Measurements from ENCODE around the gene AOPEP.

AOPEP gene

DNA sequence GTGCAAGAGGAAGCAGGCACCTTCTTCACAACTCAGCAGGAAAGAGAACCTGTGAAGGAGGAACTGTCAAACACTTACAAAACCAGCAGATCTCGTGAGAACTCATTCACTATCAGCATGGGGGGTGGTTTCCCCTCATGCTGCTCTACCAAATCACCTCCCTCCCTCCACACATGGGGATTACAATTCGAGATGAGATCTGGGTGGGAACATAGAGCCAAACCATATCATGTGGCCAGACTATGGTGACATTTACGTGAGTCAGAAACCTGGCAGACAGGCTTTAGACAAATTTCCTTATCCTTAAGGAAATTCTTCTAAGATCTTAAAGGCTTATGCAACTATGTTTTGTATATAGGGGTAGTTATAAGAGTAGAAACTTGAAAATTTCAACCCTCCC, 8.7 kb upstream of the AOPEP start:
- Histone ChIP-seq H3K9me3 (ENCODE audit: insufficient read depth, low read length) (peaks cover 3% of the 10 kb centered on the region; the same call in 1 of the 2 replicates), H3K4me2 (ENCODE audit: low read length) (no peak overlapping the region), H2AFZ (ENCODE audit: low read depth, low read length) (no peak overlapping the region), H3K27me3 (ENCODE audit: low read depth, low read length) (peaks cover 13% of the 10 kb centered on the region), H3K4me1 (ENCODE audit: low read length) (no peaks in the 10 kb centered on the region), H3K9ac (ENCODE audit: low read length) (no peak overlapping the region), H3K36me3 (replicated peaks; ENCODE audit: low read depth, low read length) (no peaks in the 10 kb centered on the region), H3K27ac (ENCODE audit: low read length) (no peak overlapping the region), H4K20me1 (ENCODE audit: insufficient read depth, low read length) (no peaks in the 10 kb centered on the region), H3K4me3 (ENCODE audit: low read length) (no peak overlapping the region), H3K79me2 (ENCODE audit: low read length) (no peaks in the 10 kb centered on the region)
- TF ChIP-seq, protein P1, sequence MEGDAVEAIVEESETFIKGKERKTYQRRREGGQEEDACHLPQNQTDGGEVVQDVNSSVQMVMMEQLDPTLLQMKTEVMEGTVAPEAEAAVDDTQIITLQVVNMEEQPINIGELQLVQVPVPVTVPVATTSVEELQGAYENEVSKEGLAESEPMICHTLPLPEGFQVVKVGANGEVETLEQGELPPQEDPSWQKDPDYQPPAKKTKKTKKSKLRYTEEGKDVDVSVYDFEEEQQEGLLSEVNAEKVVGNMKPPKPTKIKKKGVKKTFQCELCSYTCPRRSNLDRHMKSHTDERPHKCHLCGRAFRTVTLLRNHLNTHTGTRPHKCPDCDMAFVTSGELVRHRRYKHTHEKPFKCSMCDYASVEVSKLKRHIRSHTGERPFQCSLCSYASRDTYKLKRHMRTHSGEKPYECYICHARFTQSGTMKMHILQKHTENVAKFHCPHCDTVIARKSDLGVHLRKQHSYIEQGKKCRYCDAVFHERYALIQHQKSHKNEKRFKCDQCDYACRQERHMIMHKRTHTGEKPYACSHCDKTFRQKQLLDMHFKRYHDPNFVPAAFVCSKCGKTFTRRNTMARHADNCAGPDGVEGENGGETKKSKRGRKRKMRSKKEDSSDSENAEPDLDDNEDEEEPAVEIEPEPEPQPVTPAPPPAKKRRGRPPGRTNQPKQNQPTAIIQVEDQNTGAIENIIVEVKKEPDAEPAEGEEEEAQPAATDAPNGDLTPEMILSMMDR (IDR thresholded peaks at IDR 0.05; ENCODE audit: low read depth, low read length) = no peak
- no peak for TF ChIP-seq EZH2phosphoT487 (IDR thresholded peaks at IDR 0.05; ENCODE audit: low read depth)

DNA sequence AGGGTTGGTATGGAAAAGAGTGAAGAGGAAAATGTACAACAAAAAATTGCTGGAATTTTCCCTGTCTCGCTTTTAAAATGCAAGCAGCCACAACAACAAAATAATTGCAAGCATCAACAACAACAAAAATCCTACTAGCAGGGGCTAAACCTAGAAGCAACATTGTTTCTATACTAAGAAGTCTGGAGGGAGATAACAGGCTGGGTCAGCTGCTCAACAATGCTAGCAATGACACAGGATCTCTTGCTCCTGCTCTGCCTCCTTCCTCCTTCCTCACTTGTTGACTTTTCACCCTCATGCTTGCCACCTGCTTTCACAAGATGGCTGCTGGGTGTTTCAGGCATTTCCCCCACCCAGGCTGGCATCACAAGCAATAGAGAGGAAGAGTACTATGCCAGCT, 7.6 kb upstream of the AOPEP start:
- Histone ChIP-seq H3K79me2 (ENCODE audit: low read length) (no peaks in the 10 kb centered on the region), H4K20me1 (ENCODE audit: insufficient read depth, low read length) (no peaks in the 10 kb centered on the region), H3K4me2 (ENCODE audit: low read length) (no peak overlapping the region), H3K27me3 (ENCODE audit: low read depth, low read length) (peaks cover 3% of the 10 kb centered on the region; the same call in 1 of the 2 replicates), H2AFZ (ENCODE audit: low read depth, low read length) (no peak overlapping the region), H3K4me1 (ENCODE audit: low read length) (no peaks in the 10 kb centered on the region), H3K36me3 (replicated peaks; ENCODE audit: low read depth, low read length) (no peaks in the 10 kb centered on the region), H3K9ac (ENCODE audit: low read length) (no peak overlapping the region), H3K9me3 (ENCODE audit: insufficient read depth, low read length) (peaks cover 3% of the 10 kb centered on the region; the same call in 1 of the 2 replicates), H3K4me3 (ENCODE audit: low read length) (no peak overlapping the region), H3K27ac (ENCODE audit: low read length) (no peak overlapping the region)
- TF ChIP-seq, protein P1 (IDR thresholded peaks at IDR 0.05; ENCODE audit: low read depth, low read length) = no peak
- no peak for TF ChIP-seq EZH2phosphoT487 (IDR thresholded peaks at IDR 0.05; ENCODE audit: low read depth)

DNA sequence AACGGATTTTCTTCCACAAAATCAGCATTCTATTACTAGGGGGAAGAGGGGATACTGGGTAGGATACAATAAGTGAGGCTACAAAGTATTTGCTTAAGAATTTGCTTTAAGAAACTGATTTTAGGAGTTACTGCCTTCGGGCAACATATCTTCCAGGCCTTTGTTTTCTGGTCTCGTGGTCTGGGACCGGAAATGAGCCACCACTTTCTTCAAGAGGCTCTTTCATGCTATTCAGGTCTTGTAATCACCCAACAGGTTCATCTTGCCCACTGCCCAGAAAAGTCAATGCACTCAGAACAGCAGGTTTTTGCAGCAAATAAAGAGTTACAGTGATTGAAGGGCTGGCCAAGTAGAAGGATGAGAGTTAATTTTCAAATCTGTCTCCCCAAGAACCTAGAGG, 6.6 kb upstream of the AOPEP start:
- Histone ChIP-seq H3K4me1 (ENCODE audit: low read length) (no peaks in the 10 kb centered on the region), H2AFZ (ENCODE audit: low read depth, low read length) (no peak overlapping the region), H3K79me2 (ENCODE audit: low read length) (no peaks in the 10 kb centered on the region), H3K27me3 (ENCODE audit: low read depth, low read length) (no peaks in the 10 kb centered on the region), H4K20me1 (ENCODE audit: insufficient read depth, low read length) (no peaks in the 10 kb centered on the region), H3K4me3 (ENCODE audit: low read length) (no peak overlapping the region), H3K36me3 (replicated peaks; ENCODE audit: low read depth, low read length) (no peaks in the 10 kb centered on the region), H3K27ac (ENCODE audit: low read length) (no peak overlapping the region), H3K9me3 (ENCODE audit: insufficient read depth, low read length) (peaks cover 3% of the 10 kb centered on the region; the same call in 1 of the 2 replicates), H3K9ac (ENCODE audit: low read length) (no peak overlapping the region), H3K4me2 (ENCODE audit: low read length) (no peak overlapping the region)
- TF ChIP-seq, protein P1 (IDR thresholded peaks at IDR 0.05; ENCODE audit: low read depth, low read length) = no peak
- no peak for TF ChIP-seq EZH2phosphoT487 (IDR thresholded peaks at IDR 0.05; ENCODE audit: low read depth)

DNA sequence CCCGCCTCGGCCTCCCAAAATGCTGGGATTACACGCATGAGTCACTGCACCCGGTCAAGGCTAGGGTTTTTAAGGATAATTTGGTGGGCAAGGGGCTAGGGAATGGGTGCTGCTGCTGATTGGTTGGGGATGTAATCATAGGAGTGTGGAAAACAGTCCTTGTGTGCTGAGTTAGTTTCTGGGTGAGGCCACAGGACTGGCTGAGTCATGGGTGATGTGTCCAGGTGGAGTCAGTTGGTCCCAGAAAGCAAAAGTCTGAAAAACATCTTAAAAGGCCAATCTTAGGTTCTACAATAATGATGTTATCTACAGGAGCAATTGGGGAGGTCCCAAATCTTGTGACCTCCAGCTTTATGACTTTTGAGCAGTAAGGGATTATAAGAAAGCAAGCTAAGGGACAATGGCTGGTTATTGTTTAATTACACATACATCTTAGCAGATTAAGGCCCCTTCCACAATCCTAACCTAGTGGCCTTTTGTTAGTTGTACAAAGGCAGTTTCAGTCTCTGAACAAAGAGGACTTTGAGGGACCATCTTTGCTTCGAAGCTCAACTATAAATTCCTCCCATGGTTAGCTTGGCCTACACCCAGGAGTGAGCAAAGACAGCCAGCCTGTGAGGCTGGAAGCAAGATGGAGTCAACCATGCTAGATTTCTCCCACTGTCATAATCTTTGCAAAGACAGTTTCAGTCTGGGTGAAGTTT, 5.5 kb upstream of the AOPEP start:
- H3K4me3 ChIP-seq (ENCODE audit: low read length) = no peak overlapping the region
- no peaks in the 10 kb centered on the region for H3K79me2 ChIP-seq (ENCODE audit: low read length)
- H3K4me2 ChIP-seq (ENCODE audit: low read length) = no peak overlapping the region
- H2AFZ ChIP-seq (ENCODE audit: low read depth, low read length) = no peak overlapping the region; the same call in 1 of the 2 replicates
- H3K9me3 ChIP-seq (ENCODE audit: insufficient read depth, low read length) = peaks cover 3% of the 10 kb centered on the region; the same call in 1 of the 2 replicates
- H3K9ac ChIP-seq (ENCODE audit: low read length) = no peak overlapping the region
- H4K20me1 ChIP-seq (ENCODE audit: insufficient read depth, low read length) = no peaks in the 10 kb centered on the region
- H3K4me1 ChIP-seq (ENCODE audit: low read length) = 0 out of 2 replicates have a peak, but pooled peaks cover 2% of the 10 kb centered on the region
- TF ChIP-seq, protein P1 (IDR thresholded peaks at IDR 0.05; ENCODE audit: low read depth, low read length) = no peak
- TF ChIP-seq EZH2phosphoT487 (IDR thresholded peaks at IDR 0.05; ENCODE audit: low read depth) = no peak
- no peak overlapping the region for H3K27ac ChIP-seq (ENCODE audit: low read length)
- H3K36me3 ChIP-seq (replicated peaks; ENCODE audit: low read depth, low read length) = no peaks in the 10 kb centered on the region
- no peaks in the 10 kb centered on the region for H3K27me3 ChIP-seq (ENCODE audit: low read depth, low read length)

Measured in OCI-LY3 (cell line).